Nephron (organoid): ENCODE measurements around the gene CENPC.
A peak's percentile ranks its signal among the peaks of the same experiment; 100 is the strongest.
"Not testable (repeated sequence)": the region's sequence is repeated elsewhere in the genome, so short reads cannot be mapped to it uniquely, and the experiment has no call there.

Source experiments
- H3K27ac Mint-ChIP-seq, 3 experiments: 2 replicates each; pipeline ENCODE4 v1.8.0; 2020; ENCODE audit warnings: mixed read lengths in 3 of 3, mild to moderate bottlenecking in 2 of 3, moderate library complexity in 1 of 3
- H3K27me3 Mint-ChIP-seq: 2 replicates; pipeline ENCODE4 v1.8.0; 2021; ENCODE audit warnings: low read depth, mild to moderate bottlenecking, moderate library complexity, mixed read lengths
- H3K36me3 Mint-ChIP-seq: 2 replicates; pipeline ENCODE4 v1.8.0; 2020; ENCODE audit warnings: low read depth, mixed read lengths
- H3K4me1 Mint-ChIP-seq: 2 replicates; pipeline ENCODE4 v1.8.0; 2020; ENCODE audit warnings: mixed read lengths
- H3K4me3 Mint-ChIP-seq, 3 experiments: 2 replicates each; pipeline ENCODE4 v1.8.0; 2020; ENCODE audit warnings: mild to moderate bottlenecking in 3 of 3, mixed read lengths in 3 of 3, moderate library complexity in 2 of 3
- H3K9me3 Mint-ChIP-seq: 2 replicates; pipeline ENCODE4 v1.8.0; 2020; ENCODE audit warnings: mixed read lengths
- CTCF ChIP-seq, 3 experiments: fragments of 200-600 bp; sonication (generic); IDR thresholded peaks; one replicate each; pipeline ENCODE4 v1.5.0; 2021; ENCODE audit warnings: antibody characterized with exemption in 3 of 3; ENCODE audit not compliant: unreplicated experiment in 3 of 3

Gene CENPC

GRCh38 chr4:67535280-67535840 lies 9.9 kb downstream of the CENPC start:
- Mint-ChIP-seq H3K27me3 (no peaks in the 10 kb centered on the region), H3K4me3 (no peak overlapping the region), H3K4me1 (peaks cover 5% of the 10 kb centered on the region), H3K36me3 (peaks cover 83% of the 10 kb centered on the region), H3K9me3 (peaks cover 8% of the 10 kb centered on the region), H3K27ac (no peak overlapping the region)
- TF ChIP-seq CTCF (IDR thresholded peaks at IDR 0.05; ENCODE audit: unreplicated experiment in 3 of 3) = no peak

- Mint-ChIP-seq H3K9me3 (peaks cover 8% of the 10 kb centered on the region), H3K27me3 (no peaks in the 10 kb centered on the region), H3K4me1 (peaks cover 5% of the 10 kb centered on the region), H3K27ac (no peak overlapping the region), H3K4me3 (no peak overlapping the region), H3K36me3 (peaks cover 79% of the 10 kb centered on the region)
- TF ChIP-seq CTCF (IDR thresholded peaks at IDR 0.05; ENCODE audit: unreplicated experiment in 3 of 3) = no peak
Measured at GRCh38 chr4:67533112-67533511, 12.2 kb downstream of the CENPC start.

GRCh38 chr4:67532397-67532796 lies 12.9 kb downstream of the CENPC start:
- H3K36me3 Mint-ChIP-seq = peaks cover 77% of the 10 kb centered on the region
- H3K4me3 Mint-ChIP-seq, H3K4me1 Mint-ChIP-seq, H3K9me3 Mint-ChIP-seq, H3K27me3 Mint-ChIP-seq, H3K27ac Mint-ChIP-seq: not testable (repeated sequence)

- Mint-ChIP-seq H3K27ac (peak overlapping the region in 2 of 3 experiments; percentile 52 to 54), H3K9me3 (peaks cover 9% of the 10 kb centered on the region), H3K4me1 (peaks cover 5% of the 10 kb centered on the region), H3K27me3 (no peaks in the 10 kb centered on the region), H3K4me3 (no peak overlapping the region), H3K36me3 (peaks cover 85% of the 10 kb centered on the region)
- no peak for TF ChIP-seq CTCF (IDR thresholded peaks at IDR 0.05; ENCODE audit: unreplicated experiment in 3 of 3)
Measured at GRCh38 chr4:67531379-67531962, 13.8 kb downstream of the CENPC start.

- not testable (repeated sequence) for H3K4me3 Mint-ChIP-seq, H3K9me3 Mint-ChIP-seq, H3K27ac Mint-ChIP-seq, H3K4me1 Mint-ChIP-seq, H3K27me3 Mint-ChIP-seq
- peaks cover 66% of the 10 kb centered on the region for H3K36me3 Mint-ChIP-seq
Measured at GRCh38 chr4:67524140-67524539, 21.2 kb downstream of the CENPC start.

- TF ChIP-seq CTCF (IDR thresholded peaks at IDR 0.05; ENCODE audit: unreplicated experiment in 3 of 3) = no peak
- Mint-ChIP-seq H3K4me1 (no peaks in the 10 kb centered on the region), H3K9me3 (peaks cover 2% of the 10 kb centered on the region), H3K27me3 (no peaks in the 10 kb centered on the region), H3K4me3 (no peak overlapping the region), H3K27ac (no peak overlapping the region), H3K36me3 (peaks cover 65% of the 10 kb centered on the region)
Measured at GRCh38 chr4:67522851-67523671, 22.2 kb downstream of the CENPC start.
